GM18909 (cell line): ENCODE results near the gene CDC42BPG.

Experiments
- ATAC-seq: cut with Tn5 transposase; IDR thresholded peaks from one replicate; pipeline ENCODE4 v1.9.1; 2021; ENCODE audit warnings: mild to moderate bottlenecking; ENCODE audit not compliant: unreplicated experiment, poor library complexity

Gene CDC42BPG, protein sequence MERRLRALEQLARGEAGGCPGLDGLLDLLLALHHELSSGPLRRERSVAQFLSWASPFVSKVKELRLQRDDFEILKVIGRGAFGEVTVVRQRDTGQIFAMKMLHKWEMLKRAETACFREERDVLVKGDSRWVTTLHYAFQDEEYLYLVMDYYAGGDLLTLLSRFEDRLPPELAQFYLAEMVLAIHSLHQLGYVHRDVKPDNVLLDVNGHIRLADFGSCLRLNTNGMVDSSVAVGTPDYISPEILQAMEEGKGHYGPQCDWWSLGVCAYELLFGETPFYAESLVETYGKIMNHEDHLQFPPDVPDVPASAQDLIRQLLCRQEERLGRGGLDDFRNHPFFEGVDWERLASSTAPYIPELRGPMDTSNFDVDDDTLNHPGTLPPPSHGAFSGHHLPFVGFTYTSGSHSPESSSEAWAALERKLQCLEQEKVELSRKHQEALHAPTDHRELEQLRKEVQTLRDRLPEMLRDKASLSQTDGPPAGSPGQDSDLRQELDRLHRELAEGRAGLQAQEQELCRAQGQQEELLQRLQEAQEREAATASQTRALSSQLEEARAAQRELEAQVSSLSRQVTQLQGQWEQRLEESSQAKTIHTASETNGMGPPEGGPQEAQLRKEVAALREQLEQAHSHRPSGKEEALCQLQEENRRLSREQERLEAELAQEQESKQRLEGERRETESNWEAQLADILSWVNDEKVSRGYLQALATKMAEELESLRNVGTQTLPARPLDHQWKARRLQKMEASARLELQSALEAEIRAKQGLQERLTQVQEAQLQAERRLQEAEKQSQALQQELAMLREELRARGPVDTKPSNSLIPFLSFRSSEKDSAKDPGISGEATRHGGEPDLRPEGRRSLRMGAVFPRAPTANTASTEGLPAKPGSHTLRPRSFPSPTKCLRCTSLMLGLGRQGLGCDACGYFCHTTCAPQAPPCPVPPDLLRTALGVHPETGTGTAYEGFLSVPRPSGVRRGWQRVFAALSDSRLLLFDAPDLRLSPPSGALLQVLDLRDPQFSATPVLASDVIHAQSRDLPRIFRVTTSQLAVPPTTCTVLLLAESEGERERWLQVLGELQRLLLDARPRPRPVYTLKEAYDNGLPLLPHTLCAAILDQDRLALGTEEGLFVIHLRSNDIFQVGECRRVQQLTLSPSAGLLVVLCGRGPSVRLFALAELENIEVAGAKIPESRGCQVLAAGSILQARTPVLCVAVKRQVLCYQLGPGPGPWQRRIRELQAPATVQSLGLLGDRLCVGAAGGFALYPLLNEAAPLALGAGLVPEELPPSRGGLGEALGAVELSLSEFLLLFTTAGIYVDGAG (N-terminal part only)

GRCh38 chr11:64844330-64845128, at the start of gene CDC42BPG:
Gene CDC42BPG, minus strand, starts transcription at chr11:64844653. Its CDS starts 84 bp downstream, at chr11:64844569.
- no peak for ATAC-seq

DNA sequence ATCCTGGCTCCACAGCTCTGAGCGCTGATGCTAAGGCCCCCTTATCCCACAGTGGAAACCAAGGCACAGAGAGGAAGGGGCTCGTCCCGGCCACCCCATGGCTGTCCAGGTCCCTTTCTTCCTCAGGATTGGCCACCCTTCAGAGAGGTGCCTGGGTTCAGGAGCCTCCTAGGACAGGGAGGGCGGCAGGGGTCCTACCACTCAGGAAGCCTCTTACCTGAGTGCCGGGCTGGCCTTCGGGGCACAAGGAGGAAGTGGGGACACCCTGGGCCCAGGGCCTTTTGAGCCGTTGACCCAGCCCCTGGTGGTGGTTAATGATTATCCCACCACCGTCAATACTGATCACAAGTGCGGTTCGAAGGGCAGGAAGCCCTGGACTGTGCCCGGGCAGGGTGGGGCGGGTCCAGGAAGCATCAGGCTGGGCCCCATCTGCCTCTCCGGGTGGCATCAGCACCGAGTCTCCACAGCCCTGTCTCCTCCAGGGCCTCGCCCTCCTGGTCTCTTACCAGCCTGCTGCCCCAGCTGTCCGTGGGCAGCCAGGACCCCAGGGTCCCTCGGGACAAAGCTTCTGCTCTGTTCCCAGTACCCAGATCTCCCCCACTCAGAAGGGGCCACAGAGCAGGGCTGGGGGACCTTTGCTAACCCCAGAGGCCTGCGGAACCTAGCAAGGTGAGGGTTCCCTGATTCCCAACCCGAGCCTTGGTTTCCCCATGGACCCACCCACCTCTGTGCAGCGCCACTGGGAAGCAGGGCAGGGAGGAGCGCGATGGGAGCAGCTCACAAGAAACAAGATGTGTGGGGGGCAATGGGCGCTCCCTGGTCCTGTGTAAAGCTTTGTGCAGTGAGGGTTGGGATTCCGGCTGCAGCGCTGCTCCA, 49.0 kb upstream of the CDC42BPG start:
- no peak for ATAC-seq

- no peak for ATAC-seq
Measured at GRCh38 chr11:64892838-64893193, 48.4 kb upstream of the CDC42BPG start.

DNA sequence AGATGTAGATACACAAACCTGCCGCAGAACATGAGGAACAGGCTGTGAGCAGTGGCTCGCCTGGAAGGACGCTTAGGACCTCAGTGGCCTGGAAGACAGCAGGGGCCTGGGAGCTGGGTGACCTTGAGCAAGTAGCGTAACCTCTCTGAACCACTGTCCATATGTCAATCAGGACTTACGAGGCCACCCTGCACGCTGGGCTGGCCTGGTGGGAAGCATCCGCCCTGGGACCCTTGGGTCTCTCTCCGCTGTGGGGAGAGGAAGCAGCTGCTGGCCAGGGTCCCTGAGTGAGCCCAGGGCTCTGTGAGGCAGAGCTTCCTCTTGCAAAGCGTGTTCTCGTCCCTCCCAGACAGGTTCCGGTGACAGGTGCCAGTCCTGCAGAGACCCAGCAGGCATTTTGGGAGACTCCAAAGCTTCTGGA, 48.0 kb upstream of the CDC42BPG start:
- ATAC-seq = no peak

- no peak for ATAC-seq
Measured at GRCh38 chr11:64891880-64892279, 47.4 kb upstream of the CDC42BPG start.

- no peak for ATAC-seq
Measured at GRCh38 chr11:64891215-64891848, 46.9 kb upstream of the CDC42BPG start.

GRCh38 chr11:64890522-64890939, 46.1 kb upstream of the CDC42BPG start:
- no peak for ATAC-seq

DNA sequence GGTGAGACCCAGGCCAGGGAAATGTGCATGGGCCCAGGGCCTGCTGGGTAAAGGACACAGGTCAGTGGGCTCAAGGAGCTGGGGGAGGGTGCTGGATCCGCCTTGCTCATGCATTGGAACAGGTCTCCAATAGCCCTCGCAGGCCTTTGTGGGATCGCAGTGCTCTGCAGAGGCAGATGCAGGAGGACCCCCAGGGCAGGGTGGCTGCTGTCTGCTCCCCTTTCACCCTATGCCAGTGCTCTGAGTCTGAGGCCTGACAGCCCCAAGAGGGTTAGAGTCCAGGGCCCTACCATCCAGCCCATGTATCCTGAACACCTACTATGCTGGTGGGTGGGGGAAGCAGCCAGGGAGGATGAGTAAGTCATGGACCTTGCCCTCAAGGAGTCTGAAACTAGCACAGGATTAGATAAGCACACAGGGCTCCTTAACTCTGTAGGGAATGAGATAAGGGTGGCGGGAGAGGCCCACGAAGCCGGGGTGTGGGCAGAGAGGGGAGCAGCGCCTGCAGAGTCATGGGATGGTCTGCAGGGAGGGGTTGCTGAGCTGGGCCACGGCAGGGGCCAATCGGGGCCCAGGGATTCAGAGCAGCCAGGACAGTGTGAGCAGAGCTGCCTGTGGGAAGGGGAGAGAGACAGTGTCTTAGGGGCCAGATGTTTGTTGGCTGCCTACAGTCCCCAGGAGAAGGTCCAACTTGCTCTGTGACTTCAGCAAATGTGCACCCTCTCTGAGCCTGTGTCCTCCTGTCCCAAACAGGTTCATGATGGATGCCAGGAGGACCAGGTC, 44.5 kb upstream of the CDC42BPG start:
- no peak for ATAC-seq

GRCh38 chr11:64888406-64888728, 43.9 kb upstream of the CDC42BPG start:
- ATAC-seq = no peak

- ATAC-seq = peak; percentile 80
Measured at GRCh38 chr11:64887757-64888405, 43.4 kb upstream of the CDC42BPG start.

- ATAC-seq = no peak
Measured at GRCh38 chr11:64887234-64887756, 42.8 kb upstream of the CDC42BPG start.

GRCh38 chr11:64885367-64886286, 41.2 kb upstream of the CDC42BPG start:
- ATAC-seq = no peak

GRCh38 chr11:64884019-64884418, 39.6 kb upstream of the CDC42BPG start:
- ATAC-seq = no peak

DNA sequence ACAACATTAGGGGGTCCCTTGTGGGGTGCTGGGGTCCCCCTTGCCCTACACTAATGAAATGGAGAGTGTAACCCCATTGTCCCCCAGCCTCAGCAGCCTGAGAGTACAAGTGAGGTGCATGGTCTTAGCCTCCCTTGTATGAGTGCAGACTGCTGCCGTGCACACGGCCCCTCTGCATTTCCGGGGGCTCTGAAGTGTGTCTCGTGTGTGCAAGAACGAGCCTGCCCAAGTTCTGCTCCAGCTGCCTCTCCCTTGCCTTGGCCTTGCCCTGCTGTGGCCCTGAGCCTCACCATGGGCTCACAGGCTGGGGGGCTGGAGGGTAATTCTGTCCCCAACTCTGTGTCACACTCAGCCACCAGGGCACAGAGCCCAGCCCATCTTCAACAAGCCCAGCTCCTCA, 39.1 kb upstream of the CDC42BPG start:
- ATAC-seq = no peak

DNA sequence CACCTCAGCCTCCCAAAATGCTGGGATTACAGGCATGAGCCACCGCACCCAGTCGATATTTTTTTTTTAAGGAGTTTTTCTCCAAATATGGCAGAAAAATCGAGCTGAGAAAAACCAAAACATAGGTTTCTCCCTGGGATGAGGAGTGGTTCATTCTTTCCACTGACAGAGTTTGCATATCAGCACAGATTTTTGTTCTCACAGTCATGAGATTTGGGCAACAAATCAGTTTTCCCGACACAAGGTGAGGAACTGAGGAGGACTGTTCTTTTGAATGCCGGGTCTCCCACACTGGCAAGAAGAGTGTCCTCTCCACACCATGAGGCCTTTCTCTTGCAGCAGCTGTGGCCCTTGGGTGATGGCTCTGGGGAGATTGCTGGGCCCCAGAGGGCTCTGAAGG, 37.8 kb upstream of the CDC42BPG start:
- no peak for ATAC-seq

DNA sequence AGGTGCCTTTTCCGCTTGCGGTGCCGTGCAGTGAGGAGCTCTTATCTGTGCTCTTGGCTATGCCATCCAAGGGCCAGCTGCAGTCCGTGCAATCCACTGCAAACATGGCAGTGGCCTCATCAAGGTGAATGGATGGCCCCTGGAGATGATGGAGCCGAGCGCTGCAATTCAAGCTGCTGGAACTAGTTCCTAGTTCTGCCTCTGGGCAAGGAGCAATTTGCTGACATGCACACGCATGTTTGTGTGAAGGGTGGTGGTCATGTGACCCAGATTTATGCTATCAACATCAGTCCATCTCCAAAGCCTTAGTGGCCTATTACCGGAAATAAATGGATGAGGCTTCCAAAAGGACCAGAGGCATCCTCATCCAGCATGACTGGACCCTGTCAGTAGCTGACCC, 37.0 kb upstream of the CDC42BPG start:
- ATAC-seq = no peak
